ENCODE measurements around the gene VCPKMT. TPM values are rescaled to one million over a fixed set of nuclear protein-coding genes. Genes with fewer than 3 reads are reported as not detected.

The VCPKMT gene
- total and polyA plus RNA-seq, 4 donors: 2.6 to 5.0 (median 2.9) TPM

DNA sequence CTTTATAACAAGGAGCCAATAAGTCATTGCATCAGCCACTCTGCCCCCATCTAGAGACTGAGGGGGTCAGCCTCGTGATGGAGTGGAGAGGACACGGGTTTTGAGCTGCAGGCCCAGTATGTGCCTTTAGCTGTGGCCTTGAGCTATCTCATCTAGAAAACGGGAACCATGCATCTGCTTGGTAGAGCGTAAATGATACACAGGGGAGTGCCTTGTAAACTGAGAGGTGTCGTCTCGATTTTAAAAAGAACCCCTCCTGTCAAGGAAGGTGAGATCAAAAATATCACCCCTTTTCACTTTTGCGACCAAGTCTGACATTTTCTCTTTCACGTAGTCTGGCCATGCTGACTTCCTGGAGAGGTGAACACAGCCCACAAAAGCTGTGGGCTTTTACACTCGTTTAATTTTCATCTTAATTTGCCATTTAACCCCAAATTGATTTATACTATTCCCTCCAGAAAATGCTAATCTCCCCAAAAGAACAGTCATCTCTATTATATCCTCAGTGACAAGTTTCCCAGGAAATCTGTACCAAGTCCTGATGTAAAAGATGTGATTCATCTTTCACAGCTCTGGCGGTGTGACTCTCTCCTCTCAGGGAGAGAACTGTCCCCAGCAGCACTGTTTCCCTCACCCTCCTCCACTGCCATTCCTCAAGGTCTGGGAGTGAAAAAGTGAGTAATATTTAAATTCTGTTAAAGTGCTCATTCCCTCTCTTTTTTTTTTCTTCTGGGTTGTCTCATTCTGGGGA is 30.6 kb downstream of the VCPKMT start:
- no peak for TF ChIP-seq FOXA1 (IDR thresholded peaks at IDR 0.05)
- TF ChIP-seq SP1 (IDR thresholded peaks at IDR 0.05): no peak
- TF ChIP-seq FOXA2 (IDR thresholded peaks at IDR 0.05): no peak
- no peak for TF ChIP-seq TAF1 (conservative IDR thresholded peaks at IDR 0.05)
- TF ChIP-seq, protein P1, sequence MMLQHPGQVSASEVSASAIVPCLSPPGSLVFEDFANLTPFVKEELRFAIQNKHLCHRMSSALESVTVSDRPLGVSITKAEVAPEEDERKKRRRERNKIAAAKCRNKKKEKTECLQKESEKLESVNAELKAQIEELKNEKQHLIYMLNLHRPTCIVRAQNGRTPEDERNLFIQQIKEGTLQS (IDR thresholded peaks at IDR 0.05): no peak
- no peak for TF ChIP-seq JUND (IDR thresholded peaks at IDR 0.05)
- no peak for TF ChIP-seq YY1 (IDR thresholded peaks at IDR 0.05)
- TF ChIP-seq GABPA (IDR thresholded peaks at IDR 0.05 in 1 of 2, conservative IDR thresholded peaks at IDR 0.05 in 1 of 2): no peak
- TF ChIP-seq RAD21 (IDR thresholded peaks at IDR 0.05): no peak
- Histone ChIP-seq H3K36me3 (ENCODE audit: control insufficient read depth in 4 of 4, insufficient read depth in 3 of 4, low read depth in 1 of 4, low read length in 3 of 4) (no peaks in the 10 kb centered on the region), H3K9me3 (ENCODE audit: control insufficient read depth in 4 of 4, low read length in 3 of 4) (no peaks in the 10 kb centered on the region), H3K27me3 (ENCODE audit: control insufficient read depth in 4 of 4, insufficient read depth in 4 of 4, low read length in 3 of 4) (no peaks in the 10 kb centered on the region), H3K4me1 (ENCODE audit: control insufficient read depth in 4 of 4, insufficient read depth in 4 of 4, low read length in 3 of 4) (peaks cover 0 to 3% (median 0%) of the 10 kb centered on the region in 4 donors), H3K9ac (ENCODE audit: low read depth in 1 of 2, low read length in 2 of 2) (no peak overlapping the region), H3K4me3 (ENCODE audit: low read depth in 1 of 3, low read length in 3 of 3) (no peak overlapping the region), H3K27ac (ENCODE audit: low read depth in 1 of 2, low read length in 2 of 2) (no peak overlapping the region)
- DNase-seq (ENCODE audit: low spot score): no peak
- 86% methylated on average over 10 of the region's 10 CpGs for WGBS

DNA sequence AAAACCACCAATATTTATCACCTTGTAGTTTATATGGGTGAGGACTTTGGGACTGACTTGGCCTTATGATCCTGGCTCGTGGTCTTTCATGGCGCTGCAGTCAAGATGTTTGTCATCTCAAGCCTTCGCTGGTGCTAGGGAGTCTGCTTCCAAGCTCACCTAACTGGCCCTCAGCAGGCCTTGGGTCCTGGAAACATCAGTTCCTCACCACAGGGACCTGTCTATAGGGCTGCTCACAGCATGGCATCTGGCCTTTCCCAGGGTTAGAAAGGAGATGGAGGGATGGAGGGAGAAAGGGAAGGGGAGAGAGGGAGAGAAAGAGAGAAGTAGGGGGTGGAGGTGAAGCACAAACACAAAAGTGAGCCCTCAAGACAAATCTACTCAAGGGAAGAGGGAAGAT is 31.7 kb downstream of the VCPKMT start:
- Histone ChIP-seq H3K27ac (ENCODE audit: low read depth in 1 of 2, low read length in 2 of 2) (no peak overlapping the region), H3K36me3 (ENCODE audit: control insufficient read depth in 4 of 4, insufficient read depth in 3 of 4, low read depth in 1 of 4, low read length in 3 of 4) (no peaks in the 10 kb centered on the region), H3K4me3 (ENCODE audit: low read depth in 1 of 3, low read length in 3 of 3) (no peak overlapping the region), H3K9ac (ENCODE audit: low read depth in 1 of 2, low read length in 2 of 2) (no peak overlapping the region), H3K4me1 (ENCODE audit: control insufficient read depth in 4 of 4, insufficient read depth in 4 of 4, low read length in 3 of 4) (peaks cover 0 to 3% (median 0%) of the 10 kb centered on the region in 4 donors), H3K9me3 (ENCODE audit: control insufficient read depth in 4 of 4, low read length in 3 of 4) (no peaks in the 10 kb centered on the region), H3K27me3 (ENCODE audit: control insufficient read depth in 4 of 4, insufficient read depth in 4 of 4, low read length in 3 of 4) (no peaks in the 10 kb centered on the region)
- TF ChIP-seq GABPA (IDR thresholded peaks at IDR 0.05 in 1 of 2, conservative IDR thresholded peaks at IDR 0.05 in 1 of 2) (no peak), SP1 (IDR thresholded peaks at IDR 0.05) (no peak), FOXA1 (IDR thresholded peaks at IDR 0.05) (no peak), FOXA2 (IDR thresholded peaks at IDR 0.05) (no peak), HNF4G (IDR thresholded peaks at IDR 0.05) (no peak), NR2F2 (IDR thresholded peaks at IDR 0.05) (no peak), EGR1 (IDR thresholded peaks at IDR 0.05; ENCODE audit: low read depth in 2 of 2) (no peak), HNF4A (conservative IDR thresholded peaks at IDR 0.05) (no peak), REST (IDR thresholded peaks at IDR 0.05) (no peak), TAF1 (conservative IDR thresholded peaks at IDR 0.05) (no peak), YY1 (IDR thresholded peaks at IDR 0.05) (no peak), JUND (IDR thresholded peaks at IDR 0.05) (no peak)
- TF ChIP-seq, protein P2, sequence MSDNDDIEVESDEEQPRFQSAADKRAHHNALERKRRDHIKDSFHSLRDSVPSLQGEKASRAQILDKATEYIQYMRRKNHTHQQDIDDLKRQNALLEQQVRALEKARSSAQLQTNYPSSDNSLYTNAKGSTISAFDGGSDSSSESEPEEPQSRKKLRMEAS (IDR thresholded peaks at IDR 0.05): no peak
- TF ChIP-seq, protein P3, sequence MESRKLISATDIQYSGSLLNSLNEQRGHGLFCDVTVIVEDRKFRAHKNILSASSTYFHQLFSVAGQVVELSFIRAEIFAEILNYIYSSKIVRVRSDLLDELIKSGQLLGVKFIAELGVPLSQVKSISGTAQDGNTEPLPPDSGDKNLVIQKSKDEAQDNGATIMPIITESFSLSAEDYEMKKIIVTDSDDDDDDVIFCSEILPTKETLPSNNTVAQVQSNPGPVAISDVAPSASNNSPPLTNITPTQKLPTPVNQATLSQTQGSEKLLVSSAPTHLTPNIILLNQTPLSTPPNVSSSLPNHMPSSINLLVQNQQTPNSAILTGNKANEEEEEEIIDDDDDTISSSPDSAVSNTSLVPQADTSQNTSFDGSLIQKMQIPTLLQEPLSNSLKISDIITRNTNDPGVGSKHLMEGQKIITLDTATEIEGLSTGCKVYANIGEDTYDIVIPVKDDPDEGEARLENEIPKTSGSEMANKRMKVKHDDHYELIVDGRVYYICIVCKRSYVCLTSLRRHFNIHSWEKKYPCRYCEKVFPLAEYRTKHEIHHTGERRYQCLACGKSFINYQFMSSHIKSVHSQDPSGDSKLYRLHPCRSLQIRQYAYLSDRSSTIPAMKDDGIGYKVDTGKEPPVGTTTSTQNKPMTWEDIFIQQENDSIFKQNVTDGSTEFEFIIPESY (IDR thresholded peaks at IDR 0.05): no peak
- TF ChIP-seq, protein P1 (IDR thresholded peaks at IDR 0.05): no peak
- TF ChIP-seq, protein P4, sequence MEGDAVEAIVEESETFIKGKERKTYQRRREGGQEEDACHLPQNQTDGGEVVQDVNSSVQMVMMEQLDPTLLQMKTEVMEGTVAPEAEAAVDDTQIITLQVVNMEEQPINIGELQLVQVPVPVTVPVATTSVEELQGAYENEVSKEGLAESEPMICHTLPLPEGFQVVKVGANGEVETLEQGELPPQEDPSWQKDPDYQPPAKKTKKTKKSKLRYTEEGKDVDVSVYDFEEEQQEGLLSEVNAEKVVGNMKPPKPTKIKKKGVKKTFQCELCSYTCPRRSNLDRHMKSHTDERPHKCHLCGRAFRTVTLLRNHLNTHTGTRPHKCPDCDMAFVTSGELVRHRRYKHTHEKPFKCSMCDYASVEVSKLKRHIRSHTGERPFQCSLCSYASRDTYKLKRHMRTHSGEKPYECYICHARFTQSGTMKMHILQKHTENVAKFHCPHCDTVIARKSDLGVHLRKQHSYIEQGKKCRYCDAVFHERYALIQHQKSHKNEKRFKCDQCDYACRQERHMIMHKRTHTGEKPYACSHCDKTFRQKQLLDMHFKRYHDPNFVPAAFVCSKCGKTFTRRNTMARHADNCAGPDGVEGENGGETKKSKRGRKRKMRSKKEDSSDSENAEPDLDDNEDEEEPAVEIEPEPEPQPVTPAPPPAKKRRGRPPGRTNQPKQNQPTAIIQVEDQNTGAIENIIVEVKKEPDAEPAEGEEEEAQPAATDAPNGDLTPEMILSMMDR (IDR thresholded peaks at IDR 0.05; ENCODE audit: low read depth, low read length, missing input control): no peak
- DNase-seq (ENCODE audit: low spot score): no peak
- WGBS: 96% methylated on average over 3 of the region's 3 CpGs

All from liver (tissue), 9 donors.